ENCODE data around the gene MPP1.

The MPP1 gene

GRCh38 chrX:154775419-154776349, 29.6 kb downstream of the MPP1 start:
- DNase-seq (ENCODE audit: low read depth) = no peak

GRCh38 chrX:154774622-154775021, 30.7 kb downstream of the MPP1 start:
- DNase-seq (ENCODE audit: low read depth) = no peak

GRCh38 chrX:154762537-154763296, 42.6 kb downstream of the MPP1 start, which contains the start of gene DKC1:
TSS of gene DKC1 (plus strand) at chrX:154762864. CDS start at chrX:154762966, 102 bp downstream.
- DNase-seq (ENCODE audit: low read depth) = peak; percentile 80

- DNase-seq (ENCODE audit: low read depth) = no peak
These were observed 43.2 kb downstream of the MPP1 start for GRCh38 chrX:154761977-154762536.

- DNase-seq (ENCODE audit: low read depth) = no peak
These were observed 46.6 kb downstream of the MPP1 start for GRCh38 chrX:154758696-154759095.

- DNase-seq (ENCODE audit: low read depth) = no peak
These were observed 53.5 kb downstream of the MPP1 start for GRCh38 chrX:154751669-154752271.

- no peak for DNase-seq (ENCODE audit: low read depth)
These were observed 54.0 kb downstream of the MPP1 start for GRCh38 chrX:154751203-154751668.

GRCh38 chrX:154750301-154751202, 54.7 kb downstream of the MPP1 start, which contains the start of gene GAB3:
TSS of gene GAB3 (minus strand) at chrX:154751077. CDS start at chrX:154751025, 52 bp downstream.
- DNase-seq (ENCODE audit: low read depth) = no peak

GRCh38 chrX:154749856-154750255, 55.4 kb downstream of the MPP1 start:
- no peak for DNase-seq (ENCODE audit: low read depth)

GRCh38 chrX:154748712-154749339, 56.5 kb downstream of the MPP1 start:
- DNase-seq (ENCODE audit: low read depth) = no peak

- no peak for DNase-seq (ENCODE audit: low read depth)
These were observed 62.7 kb downstream of the MPP1 start for GRCh38 chrX:154742613-154743012.

- DNase-seq (ENCODE audit: low read depth) = no peak
These were observed 65.3 kb downstream of the MPP1 start for GRCh38 chrX:154739952-154740465.

GRCh38 chrX:154738011-154738738, 67.1 kb downstream of the MPP1 start:
- no peak for DNase-seq (ENCODE audit: low read depth)

- no peak for DNase-seq (ENCODE audit: low read depth)
These were observed 68.1 kb downstream of the MPP1 start for GRCh38 chrX:154737136-154737535.

GRCh38 chrX:154735695-154736393, 69.4 kb downstream of the MPP1 start:
- no peak for DNase-seq (ENCODE audit: low read depth)

GRCh38 chrX:154734061-154734781, 71.1 kb downstream of the MPP1 start:
- no peak for DNase-seq (ENCODE audit: low read depth)

- no peak for DNase-seq (ENCODE audit: low read depth)
These were observed 72.2 kb downstream of the MPP1 start for GRCh38 chrX:154733066-154733425.

GRCh38 chrX:154732421-154733065, 72.7 kb downstream of the MPP1 start:
- no peak for DNase-seq (ENCODE audit: low read depth)

Measured in stimulated activated CD8-positive, alpha-beta memory T cell treated with anti-CD3 and anti-CD28 coated beads, Interleukin-15, amount 100 ng/mL, for 1 hour (primary cell).